Mucosa of descending colon (tissue), 3 donors: ENCODE data around the gene MYO6. TPM values are rescaled to one million over a fixed set of nuclear protein-coding genes. Genes with fewer than 3 reads are reported as not detected.

Experiments used
- ATAC-seq: fragments of 200-7000 bp; cut with Tn5 transposase; one replicate; pipeline ENCODE4 v1.9.1; 2020; ENCODE audit warnings: mild to moderate bottlenecking, moderate library complexity
- DNase-seq, 3 donors: peaks; one replicate each; pipeline ENCODE4 v3.0.0-alpha.2; 2020
- H3K36me3 ChIP-seq: fragments of 200-600 bp; one replicate; pipeline ENCODE4 v1.8.0; 2021; ENCODE audit warnings: low read depth, mild to moderate bottlenecking
- H3K4me1 ChIP-seq: fragments of 200-600 bp; one replicate; pipeline ENCODE4 v1.8.0; 2021; ENCODE audit warnings: low read depth, mild to moderate bottlenecking
- H3K4me3 ChIP-seq: fragments of 200-600 bp; one replicate; pipeline ENCODE4 v1.8.0; 2021; ENCODE audit warnings: mild to moderate bottlenecking
- H3K9me3 ChIP-seq: fragments of 200-600 bp; one replicate; pipeline ENCODE4 v1.8.0; 2021; ENCODE audit warnings: mild to moderate bottlenecking
- CTCF ChIP-seq: fragments of 200-600 bp; IDR thresholded peaks from one replicate; pipeline ENCODE4 v1.8.0; 2022; ENCODE audit warnings: antibody characterized with exemption, mild to moderate bottlenecking
- intact Hi-C, 2 donors: fragments of 100-400 bp; cut with DNase I in 1 of 2; cut with micrococcal nuclease in 1 of 2; formaldehyde crosslinking; loops; one replicate each; pipeline versions ENCODE4 v1.11.0 to v1.11.1; 2022; cut with DNase I, micrococcal nuclease
- total RNA-seq, 3 donors: library from RNA; stranded (reverse); fragmentation: NEBNext Ultra II Directional in 2 of 3; extraction: Animal tissue kit (Norgen Biotek cat#: 25700) in 2 of 3; gene quantifications; one replicate each; pipeline versions ENCODE4 v1.2.1 to v1.2.4, GENCODE V29; 2021 to 2023
- donor health status: DM: no; HTN: no; CAD: no; lungs with moderate emphysema.
- donor health status: DM: no; HTN: no; CAD: no.
- donor health status: DM: no; HTN: yes; CAD: no.

MYO6 gene
- total RNA-seq, 3 donors from 2014 or later, result 37.6 to 69.2 (median 59.7) TPM

GRCh38 chr6:75849329-75850025, 100.4 kb downstream of the MYO6 start:
- H3K4me1 ChIP-seq, result peaks cover 20% of the 10 kb centered on the region
- TF ChIP-seq CTCF, result no peak

GRCh38 chr6:75850026-75850833, 101.2 kb downstream of the MYO6 start:
- ATAC-seq, result no peak
- intact Hi-C loops, result no loop called here

More at GRCh38 chr6:75849329-75850025, 100.4 kb downstream of the MYO6 start:
- Histone ChIP-seq H3K36me3 (no peaks in the 10 kb centered on the region), H3K9me3 (no peaks in the 10 kb centered on the region), H3K4me3 (no peak overlapping the region)
- no peak for ATAC-seq
- intact Hi-C loops, result no loop called here
- peak in 1 of 3 donors; percentile 44 for DNase-seq

GRCh38 chr6:75852721-75853120, 103.7 kb downstream of the MYO6 start:
- Histone ChIP-seq H3K4me1 (peaks cover 20% of the 10 kb centered on the region), H3K36me3 (no peaks in the 10 kb centered on the region), H3K9me3 (no peaks in the 10 kb centered on the region), H3K4me3 (no peak overlapping the region)
- intact Hi-C loops, result no loop called here
- TF ChIP-seq CTCF, result no peak
- ATAC-seq (peak; percentile 84), DNase-seq (peak in 1 of 3 donors; percentile 4)

More at GRCh38 chr6:75850026-75850833, 101.2 kb downstream of the MYO6 start:
- H3K9me3 ChIP-seq, result no peaks in the 10 kb centered on the region
- no peak for DNase-seq
- H3K36me3 ChIP-seq, result no peaks in the 10 kb centered on the region
- H3K4me3 ChIP-seq, result no peak overlapping the region
- no peak for TF ChIP-seq CTCF
- peaks cover 20% of the 10 kb centered on the region for H3K4me1 ChIP-seq

- peaks cover 17% of the 10 kb centered on the region for H3K4me1 ChIP-seq
- DNase-seq (peak in 1 of 3 donors; percentile 10), ATAC-seq (peak; percentile 87)
- H3K9me3 ChIP-seq, result no peaks in the 10 kb centered on the region
- no peak for TF ChIP-seq CTCF
- no peak overlapping the region for H3K4me3 ChIP-seq
- no peaks in the 10 kb centered on the region for H3K36me3 ChIP-seq
- intact Hi-C loops, result no loop called here
Observed at GRCh38 chr6:75853806-75854205, 104.8 kb downstream of the MYO6 start.

- no peak for TF ChIP-seq CTCF
- H3K4me1 ChIP-seq, result peaks cover 6% of the 10 kb centered on the region
- intact Hi-C loops, result no loop called here
- DNase-seq (peak in 1 of 3 donors; percentile 81), ATAC-seq (peak; percentile 41)
- H3K9me3 ChIP-seq, result no peaks in the 10 kb centered on the region
- H3K4me3 ChIP-seq, result no peak overlapping the region
- no peaks in the 10 kb centered on the region for H3K36me3 ChIP-seq
Observed at GRCh38 chr6:75855052-75855451, 106.0 kb downstream of the MYO6 start.
